Measurements from ENCODE around the gene RNASET2. TPM values are rescaled to one million over a fixed set of nuclear protein-coding genes. Genes with fewer than 3 reads are reported as not detected.
"Not testable (repeated sequence)": the region's sequence is repeated elsewhere in the genome, so short reads cannot be mapped to it uniquely, and the experiment has no call there.

RNASET2 gene
- total and polyA plus RNA-seq, 4 donors, result 17.7 to 37.2 (median 25.0) TPM

- DNase-seq (ENCODE audit: low spot score), result no peak
- 95% methylated on average over 36 of the region's 36 CpGs for WGBS
- Histone ChIP-seq H3K36me3 (ENCODE audit: control insufficient read depth in 4 of 4, insufficient read depth in 3 of 4, low read depth in 1 of 4, low read length in 3 of 4) (no peaks in the 10 kb centered on the region), H3K4me3 (ENCODE audit: low read depth in 1 of 3, low read length in 3 of 3) (no peak overlapping the region), H3K27ac (ENCODE audit: low read depth in 1 of 2, low read length in 2 of 2) (no peak overlapping the region), H3K27me3 (ENCODE audit: control insufficient read depth in 4 of 4, insufficient read depth in 4 of 4, low read length in 3 of 4) (no peaks in the 10 kb centered on the region), H3K9ac (ENCODE audit: low read depth in 1 of 2, low read length in 2 of 2) (no peak overlapping the region), H3K9me3 (ENCODE audit: control insufficient read depth in 4 of 4, low read length in 3 of 4) (peaks cover 0 to 4% (median 2%) of the 10 kb centered on the region in 4 donors), H3K4me1 (ENCODE audit: control insufficient read depth in 4 of 4, insufficient read depth in 4 of 4, low read length in 3 of 4) (no peaks in the 10 kb centered on the region)
- TF ChIP-seq HNF4G (IDR thresholded peaks at IDR 0.05), result no peak
- TF ChIP-seq RXRA (IDR thresholded peaks at IDR 0.05), result no peak
- no peak for TF ChIP-seq EGR1 (IDR thresholded peaks at IDR 0.05; ENCODE audit: low read depth in 2 of 2)
- TF ChIP-seq RAD21 (IDR thresholded peaks at IDR 0.05), result no peak
- TF ChIP-seq MAX (IDR thresholded peaks at IDR 0.05), result no peak
- no peak for TF ChIP-seq ZBTB33 (IDR thresholded peaks at IDR 0.05)
- no peak for TF ChIP-seq NR2F2 (IDR thresholded peaks at IDR 0.05)
- TF ChIP-seq HNF4A (conservative IDR thresholded peaks at IDR 0.05), result no peak
- no peak for TF ChIP-seq FOXA2 (IDR thresholded peaks at IDR 0.05)
Observed at GRCh38 chr6:166898910-166899309, 57.4 kb downstream of the RNASET2 start.

- not testable (repeated sequence) for H3K27ac ChIP-seq (ENCODE audit: low read depth in 1 of 2, low read length in 2 of 2); H3K9ac ChIP-seq (ENCODE audit: low read depth in 1 of 2, low read length in 2 of 2); H3K36me3 ChIP-seq (ENCODE audit: control insufficient read depth in 4 of 4, insufficient read depth in 3 of 4, low read depth in 1 of 4, low read length in 3 of 4); H3K4me3 ChIP-seq (ENCODE audit: low read depth in 1 of 3, low read length in 3 of 3); H3K9me3 ChIP-seq (ENCODE audit: control insufficient read depth in 4 of 4, low read length in 3 of 4); H3K27me3 ChIP-seq (ENCODE audit: control insufficient read depth in 4 of 4, insufficient read depth in 4 of 4, low read length in 3 of 4); H3K4me1 ChIP-seq (ENCODE audit: control insufficient read depth in 4 of 4, insufficient read depth in 4 of 4, low read length in 3 of 4); DNase-seq (ENCODE audit: low spot score)
- WGBS, result 85% methylated on average over 7 of the region's 7 CpGs
Observed at GRCh38 chr6:166894614-166895013, 61.7 kb downstream of the RNASET2 start.

GRCh38 chr6:166892472-166892871 is 63.9 kb downstream of the RNASET2 start:
- not testable (repeated sequence) for DNase-seq (ENCODE audit: low spot score); H3K36me3 ChIP-seq (ENCODE audit: control insufficient read depth in 4 of 4, insufficient read depth in 3 of 4, low read depth in 1 of 4, low read length in 3 of 4); H3K9me3 ChIP-seq (ENCODE audit: control insufficient read depth in 4 of 4, low read length in 3 of 4); H3K4me1 ChIP-seq (ENCODE audit: control insufficient read depth in 4 of 4, insufficient read depth in 4 of 4, low read length in 3 of 4); H3K9ac ChIP-seq (ENCODE audit: low read depth in 1 of 2, low read length in 2 of 2); H3K27me3 ChIP-seq (ENCODE audit: control insufficient read depth in 4 of 4, insufficient read depth in 4 of 4, low read length in 3 of 4); H3K27ac ChIP-seq (ENCODE audit: low read depth in 1 of 2, low read length in 2 of 2); H3K4me3 ChIP-seq (ENCODE audit: low read depth in 1 of 3, low read length in 3 of 3)
- 49% methylated on average over 5 of the region's 5 CpGs for WGBS

- 83% methylated on average over 4 of the region's 4 CpGs for WGBS
- H3K4me1 ChIP-seq (ENCODE audit: control insufficient read depth in 4 of 4, insufficient read depth in 4 of 4, low read length in 3 of 4); H3K36me3 ChIP-seq (ENCODE audit: control insufficient read depth in 4 of 4, insufficient read depth in 3 of 4, low read depth in 1 of 4, low read length in 3 of 4); H3K4me3 ChIP-seq (ENCODE audit: low read depth in 1 of 3, low read length in 3 of 3); H3K9me3 ChIP-seq (ENCODE audit: control insufficient read depth in 4 of 4, low read length in 3 of 4); H3K27me3 ChIP-seq (ENCODE audit: control insufficient read depth in 4 of 4, insufficient read depth in 4 of 4, low read length in 3 of 4); H3K9ac ChIP-seq (ENCODE audit: low read depth in 1 of 2, low read length in 2 of 2); DNase-seq (ENCODE audit: low spot score); H3K27ac ChIP-seq (ENCODE audit: low read depth in 1 of 2, low read length in 2 of 2): not testable (repeated sequence)
Observed at GRCh38 chr6:166886773-166887172, 69.6 kb downstream of the RNASET2 start.

GRCh38 chr6:166884958-166885357 is 71.4 kb downstream of the RNASET2 start:
- not testable (repeated sequence) for H3K27ac ChIP-seq (ENCODE audit: low read depth in 1 of 2, low read length in 2 of 2); H3K9ac ChIP-seq (ENCODE audit: low read depth in 1 of 2, low read length in 2 of 2); H3K9me3 ChIP-seq (ENCODE audit: control insufficient read depth in 4 of 4, low read length in 3 of 4); H3K27me3 ChIP-seq (ENCODE audit: control insufficient read depth in 4 of 4, insufficient read depth in 4 of 4, low read length in 3 of 4); H3K4me3 ChIP-seq (ENCODE audit: low read depth in 1 of 3, low read length in 3 of 3); DNase-seq (ENCODE audit: low spot score); H3K36me3 ChIP-seq (ENCODE audit: control insufficient read depth in 4 of 4, insufficient read depth in 3 of 4, low read depth in 1 of 4, low read length in 3 of 4); H3K4me1 ChIP-seq (ENCODE audit: control insufficient read depth in 4 of 4, insufficient read depth in 4 of 4, low read length in 3 of 4)
- 79% methylated on average over 11 of the region's 11 CpGs for WGBS

Measured in liver (tissue), 9 donors.